GM21723 (cell line): Measurements from ENCODE around the gene COL17A1.

Experiments
- ATAC-seq: cut with Tn5 transposase; IDR thresholded peaks from one replicate; pipeline ENCODE4 v1.9.1; 2021; ENCODE audit warnings: mild to moderate bottlenecking, moderate library complexity; ENCODE audit not compliant: unreplicated experiment

The COL17A1 gene

DNA sequence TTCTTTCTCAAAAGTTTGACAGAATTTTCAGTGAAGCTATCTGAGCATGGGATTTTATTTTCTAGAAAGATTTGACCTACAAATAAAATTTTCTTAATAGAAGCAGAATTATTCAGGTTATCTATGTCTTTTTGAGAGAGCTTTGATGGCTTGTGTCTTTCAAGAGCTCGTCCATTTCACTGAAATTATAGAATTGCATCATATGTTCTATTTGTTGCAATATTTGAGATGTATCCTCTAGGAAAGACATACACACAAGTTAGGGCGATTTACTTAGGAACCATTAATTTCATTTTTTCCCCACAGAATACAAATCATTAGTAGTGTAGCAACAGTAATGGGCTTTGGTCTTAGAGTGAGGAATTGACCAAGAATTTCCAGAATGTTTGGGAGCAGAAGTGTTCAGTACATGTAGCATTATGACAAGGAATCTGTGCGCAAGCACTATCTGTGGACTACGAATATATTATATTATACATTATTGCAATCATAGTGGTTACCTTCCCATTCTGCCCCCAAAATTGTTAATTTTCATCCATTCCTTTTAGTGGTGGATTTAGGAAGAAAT is 12.8 kb upstream of the COL17A1 start:
- ATAC-seq, result no peak

GRCh38 chr10:104096692-104097091 is 11.0 kb upstream of the COL17A1 start:
- no peak for ATAC-seq

GRCh38 chr10:104092749-104093148 is 7.1 kb upstream of the COL17A1 start:
- ATAC-seq, result no peak

- ATAC-seq, result no peak
Observed at GRCh38 chr10:104090611-104091010, 4.9 kb upstream of the COL17A1 start.

DNA sequence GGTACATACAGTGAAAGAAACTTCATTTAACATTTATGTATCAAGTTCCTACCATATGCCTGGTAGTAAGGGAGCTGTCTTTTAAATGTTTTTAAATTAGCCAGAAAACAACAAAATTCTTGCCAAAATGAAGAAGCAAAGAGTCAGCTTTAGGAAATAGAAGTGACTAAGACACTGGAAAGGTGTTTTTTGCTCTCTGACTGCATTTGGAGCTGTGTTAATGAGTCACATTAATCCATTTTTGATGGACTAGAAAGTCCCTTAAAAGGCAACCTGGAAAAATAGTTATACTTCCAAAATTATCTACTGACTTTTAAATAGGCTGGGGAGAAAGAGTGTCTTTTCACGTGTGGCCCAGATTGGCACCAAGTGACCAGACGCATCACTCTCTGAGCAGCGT is 3.9 kb upstream of the COL17A1 start:
- no peak for ATAC-seq

DNA sequence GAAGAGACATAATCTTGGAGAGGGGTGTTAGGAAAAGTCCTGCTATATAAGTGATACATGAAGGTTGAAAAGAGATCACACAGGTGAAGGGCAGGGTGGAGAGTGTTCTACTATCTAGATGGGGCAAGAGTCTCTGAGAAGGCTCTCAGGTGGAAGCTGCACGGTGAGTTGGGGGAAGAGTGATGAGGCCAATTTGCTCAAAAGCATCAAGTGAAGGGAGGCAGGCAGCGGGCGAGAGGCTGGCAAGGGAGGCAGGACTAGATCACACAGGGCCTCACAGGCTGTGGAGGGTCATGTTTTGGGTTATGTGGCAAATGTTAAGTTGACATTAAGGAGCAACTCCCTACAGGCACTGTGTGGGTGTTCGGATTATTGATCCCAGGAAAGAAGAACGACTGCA is 2.6 kb upstream of the COL17A1 start:
- no peak for ATAC-seq

GRCh38 chr10:104084482-104085142 is 1.1 kb downstream of the COL17A1 start:
- ATAC-seq, result no peak

- ATAC-seq, result no peak
Observed at GRCh38 chr10:104081998-104082397, 3.7 kb downstream of the COL17A1 start.

DNA sequence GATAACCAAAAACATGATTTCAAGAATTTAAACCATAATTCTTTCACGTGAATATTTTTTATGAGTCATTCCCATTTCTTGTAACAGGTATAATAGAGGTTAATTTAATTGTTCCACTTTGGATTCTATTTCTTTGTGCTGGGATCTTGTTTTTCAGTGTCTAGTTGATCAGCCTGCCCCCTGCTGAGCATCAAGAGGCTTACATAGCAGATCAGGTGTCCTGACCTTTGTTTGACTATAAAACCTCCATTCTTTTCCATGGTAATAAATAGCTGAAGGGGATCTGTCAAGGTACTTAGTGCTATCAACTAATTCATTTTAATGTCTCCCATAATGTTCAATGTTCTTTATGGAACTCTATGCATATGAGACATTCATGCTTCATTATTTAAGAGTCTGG is 4.9 kb downstream of the COL17A1 start:
- no peak for ATAC-seq

GRCh38 chr10:104077663-104078151 is 8.0 kb downstream of the COL17A1 start:
- ATAC-seq, result no peak

DNA sequence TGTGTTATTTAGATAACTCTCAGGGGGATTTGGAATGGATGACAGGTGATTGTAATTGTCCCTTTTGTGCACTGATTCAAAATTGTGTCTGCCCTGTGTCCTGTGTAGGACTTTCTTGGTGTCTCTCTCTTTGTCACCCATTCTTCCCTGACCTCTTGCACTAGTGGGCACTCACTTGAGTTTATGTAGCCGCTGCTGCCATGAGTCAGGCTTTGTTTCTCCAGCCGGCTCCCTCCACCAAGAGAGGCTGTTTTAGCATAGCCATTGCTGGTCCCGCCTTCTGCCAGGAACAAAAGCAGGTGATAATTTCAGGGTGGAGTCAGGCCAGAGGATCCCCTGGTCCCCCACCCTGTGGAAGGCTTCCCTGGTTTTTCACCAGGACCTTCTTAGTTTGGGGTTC is 8.4 kb downstream of the COL17A1 start:
- ATAC-seq, result no peak

GRCh38 chr10:104076743-104077160 is 8.9 kb downstream of the COL17A1 start:
- ATAC-seq, result no peak

DNA sequence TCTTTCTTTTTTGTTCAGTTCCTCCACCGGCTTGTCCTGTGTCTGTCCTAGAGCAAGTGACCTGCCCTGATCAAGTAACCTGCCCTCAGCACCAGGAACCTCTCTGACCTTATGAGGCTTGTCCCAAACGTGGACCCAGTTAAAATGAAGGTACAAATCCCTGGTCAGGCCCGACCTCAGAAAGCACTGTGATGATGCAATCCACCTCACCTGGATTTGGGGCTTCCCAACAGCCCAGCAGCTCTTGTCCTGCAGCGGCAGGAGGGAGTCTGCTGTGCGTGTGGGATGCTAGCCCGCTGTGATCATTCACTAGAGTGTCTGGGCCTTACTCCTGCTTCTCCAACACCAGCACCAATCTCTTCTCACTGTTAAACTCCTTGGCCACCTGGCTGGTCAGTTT is 11.2 kb downstream of the COL17A1 start:
- no peak for ATAC-seq

DNA sequence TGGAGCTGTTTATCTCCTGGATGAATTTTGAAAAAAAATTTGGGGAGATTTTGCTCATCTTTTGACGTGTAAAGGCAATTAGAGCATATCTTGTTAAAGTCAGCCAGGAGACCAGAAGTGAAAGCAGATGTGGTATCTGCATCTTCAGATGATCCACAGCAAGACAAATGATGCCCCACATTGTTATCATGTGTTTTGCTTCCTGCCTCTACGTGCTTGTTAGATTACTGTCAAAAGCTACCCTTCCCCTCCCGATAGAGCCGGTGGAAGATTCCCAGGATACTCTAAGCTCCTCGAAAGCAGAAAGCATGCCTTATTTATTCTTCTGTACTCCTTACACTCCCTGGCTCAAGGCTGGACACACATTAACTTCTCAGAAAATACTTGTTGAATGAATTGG is 12.9 kb downstream of the COL17A1 start:
- no peak for ATAC-seq

DNA sequence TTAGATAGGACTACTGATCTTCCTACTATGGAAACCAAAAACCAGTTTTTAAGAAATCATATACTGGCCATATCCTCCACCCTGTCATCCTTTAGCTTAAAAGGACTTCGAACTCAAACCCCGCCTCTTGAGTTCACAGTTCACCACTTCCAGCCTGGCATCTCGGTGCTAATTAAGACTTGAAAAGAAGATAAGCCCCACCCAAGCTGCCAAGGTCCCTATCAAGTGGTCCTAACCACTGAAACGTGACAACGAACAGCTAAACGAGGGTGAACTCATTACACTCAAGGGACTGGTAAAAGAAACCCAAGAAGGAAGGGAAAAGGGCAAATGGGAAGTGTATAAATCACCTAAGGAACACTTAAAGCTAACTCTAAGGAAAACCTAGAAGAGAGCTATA is 16.1 kb downstream of the COL17A1 start:
- ATAC-seq, result no peak

- no peak for ATAC-seq
Observed at GRCh38 chr10:104067525-104067924, 18.2 kb downstream of the COL17A1 start.

DNA sequence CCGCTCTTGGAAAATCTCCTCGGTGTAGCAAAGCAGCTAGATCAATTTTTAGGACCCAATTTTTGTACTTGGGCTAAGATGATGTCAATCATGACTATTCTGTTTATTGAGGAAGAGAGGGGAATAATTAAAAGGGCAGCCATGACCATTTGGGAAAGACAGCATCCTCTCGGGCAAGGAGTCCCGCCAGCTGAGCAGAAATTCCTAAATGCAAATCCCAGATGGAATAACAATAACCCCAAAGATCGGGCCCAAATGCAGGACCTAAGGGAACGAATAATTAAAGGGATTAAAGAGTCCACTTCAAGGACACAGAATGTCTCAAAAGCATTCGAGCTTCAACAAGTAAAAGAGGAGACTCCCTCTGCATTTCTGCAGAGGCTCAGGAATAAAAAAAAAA is 18.7 kb downstream of the COL17A1 start:
- no peak for ATAC-seq

DNA sequence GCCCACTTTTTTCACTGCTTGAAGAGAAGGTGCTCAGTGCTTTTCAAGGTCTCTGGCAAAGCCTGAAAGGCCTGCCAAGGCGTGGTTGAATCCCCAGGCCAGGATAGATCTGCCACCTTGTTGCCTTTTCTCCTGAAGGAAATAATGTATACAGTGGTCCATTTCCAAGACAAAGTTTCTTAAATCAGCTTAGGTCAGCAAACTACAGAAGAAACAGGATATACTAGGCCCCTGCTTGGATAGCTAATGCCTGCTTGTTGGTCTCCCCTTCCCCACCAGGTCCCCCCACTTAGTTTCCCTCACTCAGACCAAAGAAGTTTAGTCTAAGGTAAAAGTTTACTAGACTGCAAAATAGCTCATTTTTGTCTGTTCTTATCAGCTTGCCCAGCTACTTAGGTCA is 19.9 kb downstream of the COL17A1 start:
- ATAC-seq, result no peak

DNA sequence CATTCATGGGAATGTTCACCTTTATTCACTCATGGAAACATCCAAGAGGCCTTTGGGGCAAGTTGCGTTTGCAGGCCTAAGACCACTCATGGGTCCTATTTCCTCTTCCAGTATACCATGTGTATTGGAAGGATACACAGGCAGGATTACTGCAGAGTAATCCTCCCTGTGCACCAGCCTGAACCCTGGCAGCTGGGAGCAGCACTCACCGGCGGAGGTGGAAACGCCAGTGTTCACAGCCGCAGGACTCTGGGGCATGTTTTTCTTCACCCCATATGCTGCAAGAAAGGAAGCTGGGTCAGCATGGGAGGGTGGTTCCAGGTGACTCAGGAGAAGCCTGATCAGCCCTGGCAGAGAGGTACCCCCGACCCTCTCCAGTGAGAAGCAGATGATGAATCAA is 24.5 kb downstream of the COL17A1 start:
- ATAC-seq, result no peak

- no peak for ATAC-seq
Observed at GRCh38 chr10:104059364-104059763, 26.3 kb downstream of the COL17A1 start.

- ATAC-seq, result no peak
Observed at GRCh38 chr10:104057717-104058116, 28.0 kb downstream of the COL17A1 start.

DNA sequence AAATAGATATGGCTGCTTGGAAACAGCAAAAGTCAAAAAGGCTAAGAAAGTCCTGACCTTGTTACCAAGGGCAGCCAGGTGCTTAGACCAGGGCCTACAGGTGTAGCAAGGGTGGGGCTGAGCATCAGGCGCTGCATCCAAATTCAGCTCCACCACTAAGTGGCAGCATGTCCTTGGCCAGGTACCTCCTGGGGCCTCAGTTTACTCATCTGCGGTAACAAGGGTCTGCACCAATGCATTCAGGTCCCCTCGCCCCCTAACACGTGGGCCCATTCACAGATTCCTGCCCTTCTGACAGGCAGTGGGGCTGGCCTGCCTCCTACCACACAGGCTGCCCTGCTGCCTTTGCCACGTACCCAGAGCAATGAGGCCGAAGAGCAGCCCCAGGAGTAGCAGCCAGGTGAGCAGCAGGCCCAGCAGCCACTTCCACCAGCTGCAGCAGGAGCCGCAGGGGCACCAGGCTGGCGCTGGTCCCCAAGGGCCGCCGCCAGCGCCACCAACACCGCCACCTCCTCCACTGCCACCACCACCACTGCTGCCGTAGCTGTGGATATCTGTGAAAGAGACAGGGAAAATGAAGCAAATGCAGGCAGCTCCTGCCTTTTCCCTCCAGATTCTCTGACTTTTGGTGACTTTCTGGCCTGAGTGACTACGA is 28.9 kb downstream of the COL17A1 start:
- ATAC-seq, result no peak
